HG02588 (cell line): ENCODE data around the gene DZIP3.

ENCODE experiments used
- ATAC-seq: cut with Tn5 transposase; IDR thresholded peaks from one replicate; pipeline ENCODE4 v1.9.1; 2021; ENCODE audit warnings: mild to moderate bottlenecking, moderate library complexity; ENCODE audit not compliant: unreplicated experiment

The DZIP3 gene

DNA sequence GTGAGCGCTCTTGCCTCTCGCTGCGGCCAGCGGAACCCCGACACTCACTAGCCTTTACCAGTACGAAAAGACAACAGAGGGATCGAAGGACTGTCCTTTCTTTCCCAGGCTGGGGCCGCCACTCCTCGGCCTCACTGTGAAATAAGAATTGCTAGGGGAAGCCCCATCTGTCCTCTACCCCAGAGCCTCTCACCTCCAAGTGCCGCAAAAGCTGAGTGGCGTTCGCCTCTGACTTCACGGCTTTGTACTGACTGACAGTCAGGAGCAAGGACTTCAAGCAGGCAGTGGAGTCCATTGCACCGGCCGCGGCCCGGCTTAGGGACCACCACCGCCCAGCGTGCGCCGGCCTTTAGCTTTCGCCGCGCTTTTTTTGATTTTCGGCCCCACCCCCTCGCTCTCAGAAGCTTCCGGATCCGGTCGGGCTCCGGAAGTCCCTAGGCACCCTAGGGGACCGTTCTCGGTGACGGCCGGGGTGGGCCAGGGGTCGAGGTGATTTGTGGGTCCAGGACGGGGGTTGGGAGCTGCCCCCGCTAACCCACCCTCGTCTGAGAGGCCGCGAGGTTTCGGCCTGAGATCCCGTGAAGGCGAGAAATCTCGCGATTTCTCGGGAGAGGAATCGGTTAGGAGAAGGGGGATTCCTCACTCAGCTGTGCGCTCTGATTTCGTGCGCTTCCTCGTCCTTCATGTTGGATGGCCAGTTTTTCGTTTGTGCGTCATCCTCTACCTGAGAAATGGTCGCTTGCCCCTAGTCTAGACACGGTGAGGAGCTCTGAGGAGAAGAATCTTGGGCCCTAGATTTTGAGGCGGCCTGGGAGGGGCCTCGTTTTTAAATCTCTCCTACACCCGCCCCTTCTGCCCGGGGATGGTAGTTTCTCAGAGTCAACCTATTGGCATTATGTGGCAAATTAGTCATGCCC, at the start of gene DZIP3, which contains the start of gene CIP2A:
Gene DZIP3 (plus strand): TSS at position 642 of the 917 bp plus-strand sequence. CDS start 15,685 bp downstream, outside the sequence.
Gene CIP2A (minus strand): TSS at position 358 of the 917 bp plus-strand sequence. CDS start 63 bp downstream, at position 295.
- ATAC-seq, result peak; percentile 95

DNA sequence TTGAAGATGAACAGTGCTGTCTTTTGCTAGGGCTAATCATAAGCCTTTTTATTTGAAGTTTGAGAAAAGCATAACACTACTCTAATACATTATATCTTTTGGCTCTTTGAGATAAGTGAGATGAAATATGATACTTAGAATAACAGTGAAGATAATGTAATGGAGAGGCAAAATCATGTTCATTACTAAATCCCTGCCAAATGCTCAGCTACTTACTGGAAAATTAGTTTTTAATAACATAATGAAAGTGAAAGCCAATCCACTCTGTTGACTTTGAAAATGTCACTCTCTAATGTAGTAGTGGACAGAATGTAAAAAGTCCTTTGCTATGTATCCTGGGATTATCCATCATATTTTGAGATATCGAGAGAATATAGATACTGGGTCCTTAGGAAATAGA, 43.3 kb upstream of the DZIP3 start:
- ATAC-seq, result peak; percentile 64

DNA sequence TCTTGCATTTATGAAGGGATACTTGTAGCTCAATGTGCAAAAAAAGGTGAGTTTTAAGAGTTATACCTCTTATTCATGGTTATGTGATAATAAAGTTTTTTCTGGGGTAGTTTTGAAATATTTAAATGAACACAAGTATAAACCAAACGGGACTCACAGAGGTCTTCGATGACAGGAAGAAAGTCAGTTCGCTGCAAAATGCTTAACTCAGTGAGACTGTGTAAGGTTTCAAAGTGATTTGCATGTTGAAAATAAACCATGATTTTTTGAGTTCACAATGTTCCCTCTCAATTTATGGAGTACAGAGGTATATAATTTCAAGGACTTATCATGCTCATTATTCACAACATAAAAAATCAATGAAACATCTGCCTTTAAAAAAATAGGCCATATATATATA, 42.8 kb upstream of the DZIP3 start:
- ATAC-seq, result peak; percentile 60

- ATAC-seq, result no peak
These were observed 41.2 kb upstream of the DZIP3 start for GRCh38 chr3:108548304-108548703.

DNA sequence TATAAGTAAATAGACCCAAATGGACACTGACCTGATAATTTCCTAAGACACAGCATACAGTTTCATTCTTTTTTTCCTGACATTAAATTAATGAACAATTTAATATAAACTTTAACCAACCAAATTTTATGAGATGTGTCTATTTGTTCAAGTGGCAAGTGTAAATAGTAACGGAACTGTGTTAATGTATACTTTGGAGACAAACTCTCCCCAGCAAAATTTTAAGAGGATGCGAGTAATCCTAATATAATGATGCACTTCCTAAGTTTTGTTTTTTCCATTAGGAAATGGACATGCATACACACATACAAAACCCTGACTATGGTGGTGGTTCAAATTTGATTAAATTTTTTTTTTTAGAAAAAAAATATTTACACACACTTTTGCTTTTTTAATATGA, 40.6 kb upstream of the DZIP3 start:
- no peak for ATAC-seq

GRCh38 chr3:108552267-108553159, 37.0 kb upstream of the DZIP3 start:
- peak; percentile 53 for ATAC-seq

DNA sequence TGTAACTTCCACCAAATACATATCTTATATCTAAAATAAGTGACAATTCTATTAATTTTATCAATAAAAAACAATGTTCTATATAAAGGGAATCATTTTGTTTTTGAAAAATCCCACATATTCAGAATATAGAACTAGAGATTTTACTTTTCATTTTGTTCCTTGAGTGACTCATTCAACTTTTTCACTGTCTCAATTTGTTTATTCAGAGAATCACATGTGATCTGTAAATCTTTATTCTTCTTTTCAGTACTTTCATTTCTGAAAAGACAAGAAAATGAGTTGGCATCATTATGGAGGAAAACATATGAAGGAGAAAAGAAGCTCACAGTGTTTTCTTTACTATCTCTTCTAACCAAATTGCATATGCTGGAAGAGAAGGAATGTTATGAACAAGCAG, 35.3 kb upstream of the DZIP3 start:
- no peak for ATAC-seq

DNA sequence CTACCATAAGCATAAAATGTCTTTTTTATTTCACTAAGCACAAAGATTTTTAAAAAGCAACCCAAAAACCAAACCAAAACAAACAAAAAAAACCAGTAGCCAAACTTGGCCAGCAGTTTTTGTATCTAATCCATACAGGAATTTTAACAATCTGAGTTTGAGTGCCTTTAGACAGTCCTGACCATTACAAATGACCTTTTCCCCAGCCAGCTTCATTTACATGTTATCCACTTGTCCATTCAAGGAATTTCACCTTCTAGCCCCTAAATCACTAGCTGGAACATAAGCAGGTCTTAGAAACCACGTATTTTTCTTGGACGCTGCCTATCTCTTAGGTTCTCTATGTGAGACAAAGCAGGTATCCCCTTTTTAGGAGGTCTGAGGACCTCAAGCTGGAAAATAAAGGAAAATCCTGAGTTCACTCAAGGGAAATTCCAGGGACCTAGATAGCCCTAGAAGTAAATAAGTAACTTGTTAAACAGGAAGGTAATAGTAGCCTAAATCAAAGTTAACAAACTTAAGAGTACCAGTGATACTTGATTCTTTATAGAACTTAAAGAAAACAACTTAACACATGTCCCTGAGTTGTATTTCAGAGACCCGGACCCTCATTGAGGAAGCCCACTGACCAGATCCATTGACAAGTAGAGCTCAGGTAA, 34.5 kb upstream of the DZIP3 start:
- no peak for ATAC-seq

GRCh38 chr3:108555966-108556581, 33.4 kb upstream of the DZIP3 start:
- ATAC-seq, result no peak

DNA sequence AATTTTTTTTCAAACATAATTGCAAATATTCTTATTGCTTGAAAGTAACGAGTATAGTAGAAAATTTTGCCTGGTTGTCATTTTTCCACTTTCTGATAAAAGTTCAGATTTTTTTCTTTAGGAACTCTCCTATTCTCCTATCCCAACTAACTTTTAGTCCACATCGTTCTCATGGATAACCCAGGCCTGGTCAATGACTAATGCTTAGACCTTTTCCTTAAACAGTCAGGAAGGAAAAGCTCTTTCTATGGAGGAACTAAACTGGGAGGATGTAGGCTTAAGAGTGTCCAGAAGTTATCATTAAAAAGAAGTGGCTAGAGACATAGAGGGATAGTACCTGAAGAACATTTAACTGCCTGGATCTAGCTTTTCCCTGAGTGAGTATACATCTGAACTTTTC, 27.0 kb upstream of the DZIP3 start:
- ATAC-seq, result no peak

DNA sequence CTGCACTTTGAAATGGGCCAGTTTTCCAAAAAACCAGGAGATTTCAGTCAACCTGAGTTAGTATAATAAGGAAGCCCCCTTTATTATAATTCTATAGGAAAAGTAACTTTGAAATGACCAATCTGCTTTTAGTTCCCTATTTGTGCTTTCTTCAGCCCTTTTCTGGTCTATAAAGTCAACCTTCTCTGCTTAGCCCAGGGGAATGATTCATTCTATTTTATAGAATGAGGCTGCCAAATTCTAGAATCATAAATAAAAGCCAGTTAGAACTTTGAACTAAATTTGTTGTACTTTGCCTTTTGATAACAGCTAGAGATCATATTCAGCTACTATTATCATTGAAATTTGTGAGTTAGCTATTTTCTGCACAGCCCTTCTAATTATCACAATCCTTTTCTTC, 25.0 kb upstream of the DZIP3 start:
- no peak for ATAC-seq

- ATAC-seq, result no peak
These were observed 24.0 kb upstream of the DZIP3 start for GRCh38 chr3:108565506-108565905.

DNA sequence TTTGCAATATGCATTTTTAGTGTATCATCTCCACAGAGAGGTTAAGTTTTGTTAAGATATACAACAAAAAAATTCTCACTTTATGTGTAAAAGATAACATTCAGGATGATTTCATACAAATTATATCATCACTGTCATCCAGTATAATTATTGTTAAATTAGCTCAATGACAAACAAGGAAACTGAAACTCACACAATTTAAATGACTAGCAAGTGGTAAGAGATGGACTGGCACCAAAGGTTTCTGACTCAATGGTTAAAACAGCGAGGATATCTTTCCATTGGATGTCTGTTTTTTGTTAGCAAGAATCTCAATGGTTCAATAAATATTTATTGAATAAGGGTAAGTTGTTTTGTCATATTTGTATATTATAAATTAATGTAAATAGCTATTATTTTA, 22.9 kb upstream of the DZIP3 start:
- no peak for ATAC-seq

GRCh38 chr3:108569336-108569735, 20.2 kb upstream of the DZIP3 start:
- ATAC-seq, result no peak

- ATAC-seq, result no peak
These were observed 11.5 kb upstream of the DZIP3 start for GRCh38 chr3:108578064-108578463.

- no peak for ATAC-seq
These were observed 921 bp upstream of the DZIP3 start for GRCh38 chr3:108588601-108589000.

GRCh38 chr3:108589998-108590323, 439 bp downstream of the DZIP3 start:
- ATAC-seq, result no peak

- no peak for ATAC-seq
These were observed 938 bp downstream of the DZIP3 start for GRCh38 chr3:108590460-108590859.

DNA sequence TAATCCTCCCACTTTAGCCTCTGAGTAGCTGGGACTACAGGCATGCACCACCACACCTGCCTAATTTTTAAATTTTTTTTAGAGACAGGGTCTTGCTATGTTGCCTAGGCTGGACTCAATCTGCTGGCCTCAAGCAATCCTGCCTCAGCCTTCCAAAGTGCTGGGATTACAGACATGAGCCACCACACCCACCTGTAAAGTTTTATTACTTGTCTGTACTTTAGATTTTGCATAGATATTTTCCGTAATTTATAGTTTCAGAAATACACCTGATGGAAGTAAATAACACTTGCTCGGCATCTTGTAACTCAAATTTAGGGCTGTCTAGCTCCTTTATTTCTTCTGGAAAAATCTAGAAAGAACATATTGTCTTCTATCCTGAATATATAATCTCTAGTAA, 5.8 kb downstream of the DZIP3 start:
- ATAC-seq, result no peak

- ATAC-seq, result no peak
These were observed 8.9 kb downstream of the DZIP3 start for GRCh38 chr3:108598375-108598774.
